T-helper 2 cell treated with Interferon-gamma antibody and Interleukin-4, amounts not matched to agents 5 μg/mL and 100 μg/mL, for 36 hours (primary cell): ENCODE data around the gene PLAU.
A peak's percentile ranks its signal among the peaks of the same experiment; 100 is the strongest.

Experiments used
- DNase-seq: peaks from one replicate; pipeline ENCODE4 v3.0.0; 2021; ENCODE audit warnings: low spot score
- H3K27ac Mint-ChIP-seq: one replicate; pipeline ENCODE4 v1.8.0; 2021; ENCODE audit warnings: mild to moderate bottlenecking, mixed read lengths
- H3K27me3 Mint-ChIP-seq: one replicate; pipeline ENCODE4 v1.8.0; 2021; ENCODE audit warnings: low read depth, mixed read lengths
- H3K36me3 Mint-ChIP-seq: one replicate; pipeline ENCODE4 v1.8.0; 2021; ENCODE audit warnings: low read depth, mixed read lengths
- H3K4me1 Mint-ChIP-seq: one replicate; pipeline ENCODE4 v1.8.0; 2021; ENCODE audit warnings: low read depth, mixed read lengths
- H3K4me3 Mint-ChIP-seq: one replicate; pipeline ENCODE4 v1.8.0; 2022; ENCODE audit warnings: mild to moderate bottlenecking, moderate library complexity, mixed read lengths
- H3K9me3 Mint-ChIP-seq: one replicate; pipeline ENCODE4 v1.8.0; 2021; ENCODE audit warnings: mixed read lengths

Gene PLAU

GRCh38 chr10:73910764-73911552, at the start of gene PLAU:
Gene PLAU, plus strand, starts transcription at chr10:73911132. Its CDS starts 424 bp downstream, at chr10:73911556.
- peak within 1 kb of the TSS; percentile 91 for H3K27ac Mint-ChIP-seq
- DNase-seq, result peak; percentile 44

GRCh38 chr10:73862011-73862410, 48.9 kb upstream of the PLAU start:
- H3K27me3 Mint-ChIP-seq, result no peaks in the 10 kb centered on the region
- H3K4me3 Mint-ChIP-seq, result no peak overlapping the region
- peaks cover 73% of the 10 kb centered on the region for H3K4me1 Mint-ChIP-seq
- peak overlapping the region; percentile 23 for H3K27ac Mint-ChIP-seq
- no peaks in the 10 kb centered on the region for H3K9me3 Mint-ChIP-seq
- peaks cover 73% of the 10 kb centered on the region for H3K36me3 Mint-ChIP-seq
- DNase-seq, result no peak

More at GRCh38 chr10:73910764-73911552, at the start of gene PLAU:
- Mint-ChIP-seq H3K9me3 (no peaks in the 10 kb centered on the region), H3K27me3 (peaks cover 8% of the 10 kb centered on the region), H3K36me3 (peaks cover 30% of the 10 kb centered on the region), H3K4me1 (peaks cover 42% of the 10 kb centered on the region), H3K4me3 (peak within 1 kb of the TSS; percentile 96)

GRCh38 chr10:73863039-73863817, 47.7 kb upstream of the PLAU start:
- no peaks in the 10 kb centered on the region for H3K27me3 Mint-ChIP-seq
- H3K36me3 Mint-ChIP-seq, result peaks cover 68% of the 10 kb centered on the region
- H3K27ac Mint-ChIP-seq, result peak overlapping the region; percentile 31
- no peak for DNase-seq
- peaks cover 72% of the 10 kb centered on the region for H3K4me1 Mint-ChIP-seq
- no peak overlapping the region for H3K4me3 Mint-ChIP-seq
- no peaks in the 10 kb centered on the region for H3K9me3 Mint-ChIP-seq

- Mint-ChIP-seq H3K9me3 (no peaks in the 10 kb centered on the region), H3K27me3 (no peaks in the 10 kb centered on the region), H3K36me3 (peaks cover 64% of the 10 kb centered on the region), H3K4me3 (peak overlapping the region; percentile 90), H3K27ac (peak overlapping the region; percentile 97), H3K4me1 (peaks cover 72% of the 10 kb centered on the region)
- DNase-seq, result no peak
Measured at GRCh38 chr10:73864229-73864628, 46.7 kb upstream of the PLAU start.

GRCh38 chr10:73865107-73865458, 45.8 kb upstream of the PLAU start:
- Mint-ChIP-seq H3K36me3 (peaks cover 60% of the 10 kb centered on the region), H3K9me3 (no peaks in the 10 kb centered on the region), H3K4me3 (peak overlapping the region; percentile 90), H3K4me1 (peaks cover 68% of the 10 kb centered on the region), H3K27me3 (no peaks in the 10 kb centered on the region), H3K27ac (peak overlapping the region; percentile 97)
- DNase-seq, result no peak

GRCh38 chr10:73865459-73866442, 45.2 kb upstream of the PLAU start:
- Mint-ChIP-seq H3K27ac (peak overlapping the region; percentile 97), H3K27me3 (no peaks in the 10 kb centered on the region), H3K9me3 (no peaks in the 10 kb centered on the region), H3K4me1 (peaks cover 66% of the 10 kb centered on the region), H3K36me3 (peaks cover 60% of the 10 kb centered on the region), H3K4me3 (peak overlapping the region; percentile 90)
- peak; percentile 47 for DNase-seq

- no peak for DNase-seq
- no peaks in the 10 kb centered on the region for H3K27me3 Mint-ChIP-seq
- H3K4me1 Mint-ChIP-seq, result peaks cover 69% of the 10 kb centered on the region
- H3K36me3 Mint-ChIP-seq, result peaks cover 65% of the 10 kb centered on the region
- H3K27ac Mint-ChIP-seq, result peak overlapping the region; percentile 97
- peak overlapping the region; percentile 90 for H3K4me3 Mint-ChIP-seq
- no peaks in the 10 kb centered on the region for H3K9me3 Mint-ChIP-seq
Measured at GRCh38 chr10:73866621-73867020, 44.3 kb upstream of the PLAU start.

GRCh38 chr10:73867126-73867807, 43.7 kb upstream of the PLAU start:
- Mint-ChIP-seq H3K4me3 (peak overlapping the region; percentile 90), H3K36me3 (peaks cover 69% of the 10 kb centered on the region), H3K27ac (peak overlapping the region; percentile 97), H3K9me3 (no peaks in the 10 kb centered on the region), H3K4me1 (peaks cover 75% of the 10 kb centered on the region), H3K27me3 (no peaks in the 10 kb centered on the region)
- DNase-seq, result no peak

- Mint-ChIP-seq H3K9me3 (no peaks in the 10 kb centered on the region), H3K27me3 (no peaks in the 10 kb centered on the region), H3K4me3 (no peak overlapping the region), H3K36me3 (peaks cover 70% of the 10 kb centered on the region), H3K4me1 (peaks cover 80% of the 10 kb centered on the region), H3K27ac (peak overlapping the region; percentile 97)
- DNase-seq, result no peak
Measured at GRCh38 chr10:73867871-73868631, 42.9 kb upstream of the PLAU start.

GRCh38 chr10:73868655-73869195, 42.2 kb upstream of the PLAU start:
- Mint-ChIP-seq H3K36me3 (peaks cover 66% of the 10 kb centered on the region), H3K9me3 (no peaks in the 10 kb centered on the region), H3K4me3 (no peak overlapping the region), H3K4me1 (peaks cover 78% of the 10 kb centered on the region), H3K27ac (peak overlapping the region; percentile 56), H3K27me3 (no peaks in the 10 kb centered on the region)
- DNase-seq, result no peak

GRCh38 chr10:73871295-73872189, 39.4 kb upstream of the PLAU start:
- peaks cover 67% of the 10 kb centered on the region for H3K4me1 Mint-ChIP-seq
- no peak for DNase-seq
- peaks cover 49% of the 10 kb centered on the region for H3K36me3 Mint-ChIP-seq
- H3K27ac Mint-ChIP-seq, result peak overlapping the region; percentile 60
- H3K9me3 Mint-ChIP-seq, result no peaks in the 10 kb centered on the region
- no peaks in the 10 kb centered on the region for H3K27me3 Mint-ChIP-seq
- H3K4me3 Mint-ChIP-seq, result peak overlapping the region; percentile 86
